GM19395 (cell line): ENCODE results near the gene LORICRIN.

Experiments
- ATAC-seq: cut with Tn5 transposase; IDR thresholded peaks from one replicate; pipeline ENCODE4 v1.9.1; 2021; ENCODE audit warnings: mild to moderate bottlenecking, moderate library complexity; ENCODE audit not compliant: unreplicated experiment

Gene LORICRIN

GRCh38 chr1:153248176-153248879 is 11.2 kb upstream of the LORICRIN start:
- no peak for ATAC-seq

GRCh38 chr1:153250166-153250565 is 9.3 kb upstream of the LORICRIN start:
- no peak for ATAC-seq

- no peak for ATAC-seq
These were observed 8.4 kb upstream of the LORICRIN start for GRCh38 chr1:153251087-153251486.

DNA sequence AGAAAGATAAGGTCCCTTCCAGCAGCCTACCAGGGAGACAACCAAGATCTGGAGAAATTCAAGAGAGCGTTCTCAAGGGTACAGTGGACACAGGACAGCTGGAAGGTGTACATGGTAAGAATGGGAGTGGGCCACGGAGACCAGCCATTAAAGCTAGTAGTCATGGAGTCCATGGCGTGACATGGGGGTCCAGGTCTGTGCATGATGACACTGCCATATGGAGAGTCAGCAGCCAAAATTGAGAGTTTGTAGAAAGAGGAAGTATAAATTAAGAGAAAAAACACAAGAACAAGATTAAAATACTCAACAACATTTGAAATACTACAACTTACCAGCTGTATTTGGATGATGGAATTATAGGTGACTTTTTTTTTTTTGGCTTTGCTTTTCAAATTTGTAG is 7.9 kb upstream of the LORICRIN start:
- ATAC-seq = no peak

- ATAC-seq = no peak
These were observed 7.5 kb upstream of the LORICRIN start for GRCh38 chr1:153251988-153252387.

DNA sequence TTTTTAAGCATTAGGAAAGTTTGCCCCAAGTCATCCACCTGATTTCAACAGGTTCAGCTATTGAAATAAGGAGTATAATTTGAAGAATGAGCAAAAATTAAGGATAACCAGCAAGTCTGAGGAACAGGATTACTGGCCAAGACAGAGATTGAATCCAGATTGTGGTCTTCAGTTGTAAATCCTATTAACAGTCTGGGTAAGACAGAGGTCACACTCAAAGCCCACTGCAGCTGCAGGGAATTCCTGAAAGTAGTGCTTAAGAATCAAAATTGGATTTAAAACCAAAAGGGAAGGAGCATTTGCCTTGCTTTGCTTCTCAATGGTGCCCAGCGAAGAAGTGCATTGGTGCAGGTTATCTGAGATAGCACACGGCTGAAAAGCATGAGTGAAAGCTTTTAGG is 6.4 kb upstream of the LORICRIN start:
- no peak for ATAC-seq

- peak; percentile 62 for ATAC-seq
These were observed 5.8 kb upstream of the LORICRIN start for GRCh38 chr1:153253693-153254092.

DNA sequence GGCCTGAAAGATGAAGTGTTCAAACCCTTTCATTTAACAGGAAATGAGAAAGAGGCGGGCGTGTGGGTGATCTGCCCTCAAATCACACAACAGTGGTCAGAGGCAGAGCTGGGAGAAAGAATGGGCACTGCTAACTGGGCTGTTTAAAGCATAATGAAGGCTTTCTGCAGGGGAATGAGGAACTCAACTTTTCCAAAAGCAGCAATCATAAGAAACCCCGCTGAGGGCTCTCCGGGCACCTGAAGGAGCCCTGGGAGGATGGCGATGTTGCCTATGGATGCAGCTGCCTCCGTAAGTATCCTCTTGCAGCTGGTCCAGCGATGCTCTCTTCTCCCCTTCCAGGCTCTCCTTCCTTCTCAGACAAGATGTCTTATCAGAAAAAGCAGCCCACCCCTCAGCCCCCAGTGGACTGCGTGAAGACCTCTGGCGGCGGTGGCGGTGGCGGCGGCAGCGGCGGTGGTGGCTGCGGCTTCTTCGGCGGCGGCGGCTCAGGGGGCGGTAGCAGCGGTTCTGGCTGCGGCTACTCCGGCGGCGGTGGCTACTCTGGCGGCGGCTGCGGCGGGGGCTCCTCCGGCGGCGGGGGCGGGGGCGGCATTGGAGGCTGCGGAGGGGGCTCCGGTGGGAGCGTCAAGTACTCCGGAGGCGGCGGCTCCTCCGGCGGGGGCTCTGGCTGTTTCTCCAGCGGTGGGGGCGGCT is 1.2 kb downstream of the LORICRIN start:
- no peak for ATAC-seq

GRCh38 chr1:153261281-153262069 is 2.0 kb downstream of the LORICRIN start:
- ATAC-seq = no peak

DNA sequence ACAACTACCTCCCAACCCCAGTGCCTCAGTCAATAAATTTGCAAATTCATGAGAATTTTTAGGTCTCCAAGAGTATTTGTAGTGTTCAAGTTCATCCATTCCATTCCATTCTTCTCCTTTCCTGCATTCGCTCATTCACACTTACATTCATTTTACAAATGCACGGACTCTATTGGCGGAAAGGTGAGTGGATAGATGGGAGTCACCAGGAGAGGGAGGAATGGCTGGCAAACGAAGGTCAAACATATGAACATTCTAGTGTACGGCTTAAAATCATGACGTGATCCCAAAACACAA is 2.5 kb downstream of the LORICRIN start:
- no peak for ATAC-seq

GRCh38 chr1:153262462-153263157 is 3.1 kb downstream of the LORICRIN start:
- no peak for ATAC-seq

GRCh38 chr1:153265457-153265856 is 6.0 kb downstream of the LORICRIN start:
- no peak for ATAC-seq

DNA sequence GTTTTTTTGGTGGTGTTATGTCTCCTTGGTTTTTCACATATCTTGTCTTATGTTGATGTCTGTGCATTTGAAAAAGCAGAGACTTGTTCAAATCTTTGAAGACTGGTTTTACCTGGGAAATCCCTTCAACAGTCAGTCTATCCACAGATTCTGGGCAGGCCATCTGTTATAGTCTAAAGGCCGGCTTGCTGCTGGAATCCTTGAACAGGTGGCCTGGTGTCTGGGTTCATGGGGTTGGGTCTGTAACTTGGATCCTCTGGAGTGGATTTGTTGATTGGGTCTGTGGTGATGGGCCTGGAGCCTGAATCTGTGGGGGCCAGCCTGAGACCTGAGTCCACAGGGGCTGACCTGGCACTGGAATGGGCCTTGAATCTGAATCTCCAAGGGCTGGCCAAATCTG is 12.2 kb downstream of the LORICRIN start:
- no peak for ATAC-seq

- ATAC-seq = no peak
These were observed 12.7 kb downstream of the LORICRIN start for GRCh38 chr1:153272186-153272585.

GRCh38 chr1:153277852-153278251 is 18.4 kb downstream of the LORICRIN start:
- peak; percentile 85 for ATAC-seq

DNA sequence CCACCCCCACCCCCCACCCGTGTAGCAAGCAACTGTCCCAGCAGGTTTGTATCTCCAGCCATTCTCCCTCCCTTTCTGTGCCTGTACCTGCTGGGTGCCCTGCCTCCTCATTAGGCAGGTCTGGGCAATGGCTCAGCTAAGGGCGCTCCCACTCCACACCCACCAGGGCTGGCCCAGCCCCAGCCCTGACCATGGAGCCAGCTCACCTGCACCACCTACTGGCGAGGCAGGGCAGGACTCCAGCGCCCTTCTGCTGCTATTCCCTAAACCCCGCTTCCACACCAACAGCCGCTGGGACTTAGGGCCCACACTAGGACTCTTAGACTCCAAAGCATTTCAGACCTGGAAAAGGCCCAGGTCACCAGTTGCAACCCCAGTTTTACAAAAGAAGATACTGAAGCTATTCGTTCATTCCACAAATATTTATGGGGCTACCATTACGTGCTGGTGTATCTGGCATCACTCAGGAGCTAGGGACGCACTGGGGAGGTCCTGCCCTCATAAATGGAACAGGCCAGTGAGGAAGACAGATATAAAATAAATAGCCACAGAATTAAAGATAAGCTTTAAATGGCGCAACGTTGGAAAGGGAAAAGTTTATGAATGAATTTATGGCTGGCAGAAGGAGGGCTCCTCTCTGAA is 29.3 kb downstream of the LORICRIN start:
- no peak for ATAC-seq

- no peak for ATAC-seq
These were observed 32.0 kb downstream of the LORICRIN start for GRCh38 chr1:153291514-153291913.

GRCh38 chr1:153292185-153292584 is 32.7 kb downstream of the LORICRIN start:
- no peak for ATAC-seq

GRCh38 chr1:153292740-153293479 is 33.4 kb downstream of the LORICRIN start:
- ATAC-seq = no peak

- ATAC-seq = no peak
These were observed 33.9 kb downstream of the LORICRIN start for GRCh38 chr1:153293480-153293775.
